Neural progenitor cell (in vitro differentiated cells): Measurements from ENCODE around the gene NHSL1. TPM values are rescaled to one million over a fixed set of nuclear protein-coding genes. Genes with fewer than 3 reads are reported as not detected.

ENCODE experiments used
- DNase-seq: peaks from one replicate; pipeline ENCODE4 v3.0.0-alpha.2; 2016; ENCODE audit warnings: low spot score
- H2AFZ ChIP-seq: fragments of 200-600 bp; sonication (generic); replicated peaks from 2 replicates; pipeline ENCODE4 v1.6.1; 2016; ENCODE audit warnings: antibody characterized with exemption
- H3F3A ChIP-seq: fragments of 200-600 bp; sonication (generic); 2 replicates; pipeline ENCODE4 v1.6.1; 2016; ENCODE audit warnings: antibody characterized with exemption, low read depth
- H3K27ac ChIP-seq: fragments of 200-600 bp; sonication (generic); 2 replicates; pipeline ENCODE4 v1.5.1; 2016; ENCODE audit warnings: mild to moderate bottlenecking
- H3K27me3 ChIP-seq: fragments of 200-600 bp; sonication (generic); 2 replicates; pipeline ENCODE4 v1.6.1; 2016; ENCODE audit warnings: mild to moderate bottlenecking, moderate library complexity
- H3K36me3 ChIP-seq: fragments of 200-600 bp; sonication (generic); 2 replicates; pipeline ENCODE4 v1.5.1; 2016
- H3K4me1 ChIP-seq: fragments of 200-600 bp; sonication (generic); 2 replicates; pipeline ENCODE4 v1.6.1; 2016; ENCODE audit warnings: mixed run types
- H3K4me2 ChIP-seq: fragments of 200-600 bp; sonication (generic); 2 replicates; pipeline ENCODE4 v1.6.1; 2016
- H3K4me3 ChIP-seq: fragments of 200-600 bp; sonication (generic); 2 replicates; pipeline ENCODE4 v1.5.1; 2016
- H3K79me2 ChIP-seq: fragments of 200-600 bp; sonication (generic); 2 replicates; pipeline ENCODE4 v1.6.1; 2016; ENCODE audit warnings: low read depth
- H3K9ac ChIP-seq: fragments of 200-600 bp; sonication (generic); 2 replicates; pipeline ENCODE4 v1.6.1; 2016
- H3K9me3 ChIP-seq: fragments of 200-600 bp; sonication (generic); 2 replicates; pipeline ENCODE4 v1.5.1; 2016; ENCODE audit warnings: low read depth
- H4K20me1 ChIP-seq: fragments of 200-600 bp; sonication (generic); 2 replicates; pipeline ENCODE4 v1.6.1; 2016; ENCODE audit warnings: low read depth
- H3K27ac Mint-ChIP-seq: 3 replicates; pipeline ENCODE4 v1.8.0; 2021; ENCODE audit warnings: mixed read lengths
- H3K27me3 Mint-ChIP-seq: 2 replicates; pipeline ENCODE4 v1.8.0; 2022; ENCODE audit warnings: low read depth, mild to moderate bottlenecking, inconsistent platforms, moderate library complexity, mixed read lengths; ENCODE audit not compliant: insufficient read depth
- H3K36me3 Mint-ChIP-seq: 3 replicates; pipeline ENCODE4 v1.8.0; 2021; ENCODE audit warnings: mixed read lengths
- H3K4me1 Mint-ChIP-seq: 3 replicates; pipeline ENCODE4 v1.8.0; 2021; ENCODE audit warnings: mixed read lengths
- H3K4me3 Mint-ChIP-seq: 3 replicates; pipeline ENCODE4 v1.8.0; 2021; ENCODE audit warnings: mild to moderate bottlenecking, moderate library complexity, mixed read lengths
- H3K9me3 Mint-ChIP-seq: 3 replicates; pipeline ENCODE4 v1.8.0; 2020; ENCODE audit warnings: mixed read lengths
- CTCF ChIP-seq: fragments of 200-600 bp; sonication (generic); IDR thresholded peaks from 2 replicates; pipeline ENCODE4 v1.5.1; 2017; ENCODE audit warnings: antibody characterized with exemption, mild to moderate bottlenecking
- EZH2 ChIP-seq: fragments of 200-600 bp; sonication (generic); IDR thresholded peaks from 2 replicates; pipeline ENCODE4 v1.6.1; 2017; ENCODE audit warnings: antibody characterized with exemption, mild to moderate bottlenecking, moderate library complexity
- EZH2phosphoT487 ChIP-seq: fragments of 200-600 bp; sonication (generic); IDR thresholded peaks from 2 replicates; pipeline ENCODE4 v1.6.1; 2017; ENCODE audit warnings: antibody characterized with exemption
- total RNA-seq: library from RNA; depleted of rRNA; stranded (reverse); fragments of >200 nt; gene quantifications from 2 replicates; pipeline ENCODE4 v1.2.3, GENCODE V29; 2015; ENCODE audit warnings: low replicate concordance

Gene NHSL1
- total RNA-seq, 1 donor from 2014 or later = 12.1 TPM

- Histone ChIP-seq H3K9ac (no peak overlapping the region), H3K4me2 (no peak overlapping the region), H3K36me3 (no peaks in the 10 kb centered on the region), H3K79me2 (no peaks in the 10 kb centered on the region), H3K4me1 (peaks cover 4% of the 10 kb centered on the region), H2AFZ (no peak overlapping the region), H3K27ac (no peak overlapping the region), H3F3A (peaks cover 8% of the 10 kb centered on the region), H4K20me1 (no peaks in the 10 kb centered on the region), H3K27me3 (no peaks in the 10 kb centered on the region), H3K9me3 (no peaks in the 10 kb centered on the region), H3K4me3 (no peak overlapping the region)
- peaks cover 40% of the 10 kb centered on the region for H3K36me3 Mint-ChIP-seq
- H3K9me3 Mint-ChIP-seq = peaks cover 5% of the 10 kb centered on the region
- no peak overlapping the region for H3K27ac Mint-ChIP-seq
- H3K4me3 Mint-ChIP-seq = no peak overlapping the region
- H3K4me1 Mint-ChIP-seq = peaks cover 5% of the 10 kb centered on the region
- TF ChIP-seq EZH2phosphoT487 = no peak
- no peak for TF ChIP-seq CTCF
- TF ChIP-seq EZH2 = no peak
- H3K27me3 Mint-ChIP-seq = no peaks in the 10 kb centered on the region
- no peak for DNase-seq
These were observed 84.2 kb downstream of the NHSL1 start for GRCh38 chr6:138415125-138415524.

DNA sequence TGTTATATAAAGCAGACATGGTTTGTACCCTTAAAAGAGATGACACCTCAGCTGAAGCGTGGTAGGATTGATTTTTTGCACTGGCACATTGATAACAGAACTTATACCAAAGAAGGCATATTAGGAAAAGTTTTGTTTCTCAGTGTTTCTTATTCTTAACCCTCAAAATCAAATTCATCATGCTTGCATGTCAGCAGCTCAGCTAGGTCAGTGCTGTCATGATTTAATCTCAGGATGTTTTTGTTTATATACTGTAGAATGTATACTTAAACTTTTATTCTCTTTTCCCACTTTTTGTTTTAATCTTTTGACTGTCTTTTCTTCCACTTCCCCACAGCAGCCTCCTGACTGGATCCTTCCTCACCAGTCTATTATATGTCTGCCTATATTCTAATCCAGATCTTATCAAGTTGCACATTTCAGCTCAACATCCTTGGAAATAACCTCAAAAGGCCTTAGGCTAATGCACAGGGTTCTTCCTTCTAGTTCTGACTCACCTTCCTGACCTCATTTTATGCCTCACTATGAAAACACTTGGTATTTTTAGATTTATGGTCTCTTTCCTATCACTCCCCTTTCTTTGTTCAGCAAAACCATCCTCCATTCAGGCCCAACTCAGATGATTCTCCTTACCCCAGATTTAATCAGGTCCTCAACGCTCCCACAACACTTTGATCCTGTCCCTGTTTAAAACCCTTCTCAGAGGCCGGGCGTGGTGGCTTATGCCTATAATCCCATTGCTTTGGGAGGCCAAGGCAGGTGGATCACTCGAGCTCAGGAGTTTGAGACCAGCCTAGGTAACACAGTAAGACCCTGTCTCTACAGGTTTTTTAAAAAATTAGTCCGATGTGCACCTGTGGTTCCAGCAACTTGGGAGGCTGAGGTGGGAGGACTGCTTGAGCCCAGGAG, 88.1 kb downstream of the NHSL1 start:
- H3K4me3 Mint-ChIP-seq = no peak overlapping the region
- Histone ChIP-seq H3K27ac (no peak overlapping the region), H3K27me3 (no peaks in the 10 kb centered on the region), H3K4me2 (no peak overlapping the region), H4K20me1 (no peaks in the 10 kb centered on the region), H3K9ac (no peak overlapping the region), H3K79me2 (no peaks in the 10 kb centered on the region), H3K4me3 (no peak overlapping the region), H3F3A (peaks cover 8% of the 10 kb centered on the region), H3K9me3 (no peaks in the 10 kb centered on the region), H3K4me1 (peaks cover 4% of the 10 kb centered on the region), H3K36me3 (no peaks in the 10 kb centered on the region), H2AFZ (no peak overlapping the region)
- DNase-seq = no peak
- peaks cover 39% of the 10 kb centered on the region for H3K36me3 Mint-ChIP-seq
- H3K9me3 Mint-ChIP-seq = no peaks in the 10 kb centered on the region
- H3K27ac Mint-ChIP-seq = no peak overlapping the region
- peaks cover 5% of the 10 kb centered on the region for H3K4me1 Mint-ChIP-seq
- TF ChIP-seq EZH2phosphoT487 = no peak
- no peak for TF ChIP-seq EZH2
- TF ChIP-seq CTCF = no peak
- no peaks in the 10 kb centered on the region for H3K27me3 Mint-ChIP-seq

DNA sequence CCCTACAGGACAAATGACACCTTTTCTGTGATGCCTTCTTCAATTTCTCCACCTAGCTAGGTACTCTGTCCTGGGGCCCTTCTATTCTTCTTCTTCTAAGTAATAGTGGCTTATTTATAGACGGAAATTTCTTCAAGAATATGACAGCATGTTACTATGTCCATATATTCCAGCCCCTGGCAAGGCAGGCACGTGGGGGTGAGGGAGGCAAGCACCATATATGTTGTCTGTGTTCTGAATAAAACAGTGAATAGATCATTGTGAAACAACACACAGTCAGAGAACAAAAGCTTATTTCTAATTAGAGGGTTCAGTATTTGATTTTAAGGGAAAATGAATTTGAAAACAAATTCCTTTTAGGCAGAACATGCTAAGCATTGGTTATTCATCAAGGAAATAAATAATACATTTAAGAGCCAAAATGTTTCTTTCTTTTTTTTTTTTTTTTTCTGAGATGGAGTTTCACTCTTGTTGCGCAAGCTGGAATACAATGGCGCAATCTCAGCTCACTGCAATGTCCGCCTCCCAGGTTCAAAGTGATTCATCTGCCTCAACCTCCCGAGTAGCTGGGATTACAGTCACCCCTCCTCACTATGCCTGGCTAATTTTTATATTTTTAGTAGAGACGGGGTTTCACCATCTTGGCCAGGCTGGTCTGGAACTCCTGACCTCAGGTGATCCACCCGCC, 89.1 kb downstream of the NHSL1 start:
- H3K79me2 ChIP-seq = peaks cover 2% of the 10 kb centered on the region
- peaks cover 4% of the 10 kb centered on the region for H3K4me1 ChIP-seq
- H3K4me3 ChIP-seq = no peak overlapping the region
- H3K9ac ChIP-seq = no peak overlapping the region
- DNase-seq = no peak
- peaks cover 8% of the 10 kb centered on the region for H3F3A ChIP-seq
- no peaks in the 10 kb centered on the region for H3K27me3 Mint-ChIP-seq
- no peak overlapping the region for H2AFZ ChIP-seq
- TF ChIP-seq CTCF (no peak), EZH2 (no peak), EZH2phosphoT487 (no peak)
- no peak overlapping the region for H3K27ac ChIP-seq
- H3K4me3 Mint-ChIP-seq = no peak overlapping the region
- no peaks in the 10 kb centered on the region for H4K20me1 ChIP-seq
- H3K4me1 Mint-ChIP-seq = peaks cover 6% of the 10 kb centered on the region
- H3K9me3 ChIP-seq = no peaks in the 10 kb centered on the region
- no peaks in the 10 kb centered on the region for H3K9me3 Mint-ChIP-seq
- no peak overlapping the region for H3K4me2 ChIP-seq
- H3K27me3 ChIP-seq = no peaks in the 10 kb centered on the region
- peaks cover 41% of the 10 kb centered on the region for H3K36me3 Mint-ChIP-seq
- no peak overlapping the region for H3K27ac Mint-ChIP-seq
- no peaks in the 10 kb centered on the region for H3K36me3 ChIP-seq
